Measurements from ENCODE around the gene RNF41. TPM values are rescaled to one million over a fixed set of nuclear protein-coding genes. Genes with fewer than 3 reads are reported as not detected.

Gene RNF41
- total RNA-seq, 2 experiments from 2014 or later = 38.9 to 40.2 TPM

DNA sequence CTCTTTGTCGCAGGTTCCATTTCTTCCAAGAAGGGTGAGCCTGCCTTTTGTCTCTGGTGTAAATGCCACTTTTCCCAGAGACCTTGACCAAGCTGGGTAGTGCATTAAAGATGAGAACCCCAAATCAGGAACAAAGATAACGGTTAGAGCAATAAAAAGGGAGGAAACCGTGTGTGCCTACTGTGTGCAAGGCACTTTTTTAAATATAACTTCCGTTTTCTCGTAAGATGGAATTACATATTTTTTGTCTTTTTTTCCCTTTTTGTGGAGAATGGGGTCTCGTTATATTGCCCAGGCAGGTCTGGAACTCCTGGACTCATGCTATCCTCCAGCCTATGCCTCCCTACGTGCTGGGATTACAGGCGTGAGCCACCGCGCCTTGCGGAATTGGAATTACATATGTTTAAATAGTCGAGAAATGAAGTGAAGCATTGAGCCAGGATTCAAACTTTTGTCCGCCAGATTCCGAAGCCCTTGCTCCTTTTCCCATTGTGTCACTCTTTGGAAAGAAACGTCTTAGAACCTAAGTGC is 1.9 kb upstream of the RNF41 start:
- ChIA-PET CTCF (interaction anchor here (0.7 to 4.3 kb wide), 6 partner anchors 34 to 264 kb away, joined by 3 to 21 read pairs (median 4); partner anchors contain the start of genes ANKRD52, GLS2 and SMARCC2), POLR2A (interaction anchor here (0.7 to 2.2 kb wide), 2 partner anchors 106 to 296 kb away, joined by 5 to 11 read pairs; partner anchors contain the start of genes PYM1, RPL41 and ZC3H10)

DNA sequence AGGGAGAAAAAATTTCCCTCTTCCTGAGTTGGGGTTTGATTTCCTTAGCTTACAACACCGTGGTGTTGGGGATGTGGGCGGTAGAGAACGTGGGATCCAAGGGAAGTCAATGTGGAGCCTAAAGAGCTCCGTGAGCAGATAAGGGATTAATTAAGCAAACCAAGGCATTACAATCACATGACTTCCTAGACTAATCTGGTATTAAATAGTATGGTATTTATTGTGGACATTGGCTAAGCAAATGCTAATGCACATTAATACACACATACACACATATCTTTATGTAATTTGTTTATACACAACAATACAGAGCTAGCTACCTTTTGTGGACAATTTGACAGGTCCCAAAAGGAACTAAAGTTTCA is 791 bp upstream of the RNF41 start:
- ChIA-PET POLR2A (interaction anchor here (0.7 to 2.2 kb wide), 7 partner anchors 33 to 393 kb away, joined by 3 to 17 read pairs (median 4); partner anchors contain the start of genes ANKRD52, DNAJC14, PA2G4 and RPL41), CTCF (interaction anchor here (1.1 to 4.3 kb wide), 10 partner anchors 15 to 95 kb away, joined by 3 to 21 read pairs (median 4); partner anchors contain the start of genes ANKRD52 and SMARCC2)

DNA sequence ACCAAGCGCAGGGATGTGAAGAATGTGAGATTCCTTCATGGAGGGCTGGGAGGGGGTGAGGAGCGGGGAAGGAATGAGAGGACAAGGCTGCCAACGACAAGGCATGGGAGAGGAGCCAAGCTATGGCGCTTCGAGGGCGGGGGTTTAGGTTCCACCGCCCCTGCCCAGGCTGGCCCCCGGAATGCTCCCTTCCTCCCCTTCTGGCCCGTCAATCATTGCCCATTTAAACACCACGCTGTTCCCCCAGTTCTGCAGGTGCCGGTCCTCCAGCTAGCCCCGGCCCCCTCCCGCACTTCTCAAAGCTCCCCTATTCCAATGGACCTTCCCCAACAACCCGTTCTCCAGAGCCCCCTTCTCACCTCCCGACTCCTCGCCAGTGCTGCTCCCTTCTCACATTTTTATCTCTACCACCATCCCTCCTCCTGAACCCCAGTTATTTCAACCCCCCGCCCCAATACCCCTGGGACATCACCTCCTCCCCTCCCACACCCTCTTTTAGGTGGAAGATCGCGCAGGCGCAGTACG is 428 bp downstream of the RNF41 start:
- CTCF ChIA-PET = interaction anchor here (0.7 to 4.3 kb wide), 8 partner anchors 13 to 101 kb away, joined by 3 to 21 read pairs (median 6); partner anchors contain the start of genes ANKRD52 and SMARCC2
- POLR2A ChIA-PET = interaction anchor here (0.7 to 2.2 kb wide), 6 partner anchors 16 to 117 kb away, joined by 3 to 17 read pairs (median 6); partner anchors contain the start of genes ANKRD52, COQ10A, PA2G4 and RPL41

DNA sequence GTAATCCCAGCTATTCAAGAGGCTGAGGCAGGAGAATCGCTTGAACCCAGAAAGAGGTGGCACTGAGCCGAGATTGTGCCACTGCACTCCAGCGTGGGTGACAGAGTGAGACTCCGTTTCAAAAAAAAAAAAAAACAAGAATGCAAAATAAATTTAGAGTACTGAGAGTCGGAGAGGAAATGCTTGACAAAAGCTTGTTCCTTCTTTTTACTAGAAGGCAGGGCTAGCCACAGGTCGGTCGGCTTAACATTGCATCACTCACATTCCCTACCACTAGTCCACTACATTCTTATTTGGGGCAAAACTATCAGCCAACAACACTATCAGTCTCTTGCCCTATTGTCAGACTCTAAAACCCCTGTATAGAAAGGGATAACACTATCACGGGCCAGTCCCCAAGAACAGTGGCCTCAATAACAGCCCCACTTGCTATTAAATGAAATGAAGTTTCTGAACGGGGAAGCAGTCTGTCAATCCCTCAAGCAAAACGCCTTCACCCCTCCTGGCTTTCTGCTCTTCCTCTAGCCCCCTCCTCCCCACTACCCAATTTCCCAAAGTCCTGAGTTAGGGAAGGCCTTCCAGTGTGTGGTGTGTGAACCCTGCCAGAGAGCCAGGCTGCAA is 1.0 kb downstream of the RNF41 start:
- ChIA-PET POLR2A (interaction anchor here (0.5 to 2.1 kb wide), 3 partner anchors 31 to 1754 kb away, joined by 7 to 17 read pairs (median 8); partner anchors contain the start of genes ANKRD52 and SMARCC2), CTCF (interaction anchor here (1.1 to 4.3 kb wide), 2 partner anchors 31 to 36 kb away, joined by 4 to 21 read pairs; partner anchors contain the start of gene SMARCC2)

DNA sequence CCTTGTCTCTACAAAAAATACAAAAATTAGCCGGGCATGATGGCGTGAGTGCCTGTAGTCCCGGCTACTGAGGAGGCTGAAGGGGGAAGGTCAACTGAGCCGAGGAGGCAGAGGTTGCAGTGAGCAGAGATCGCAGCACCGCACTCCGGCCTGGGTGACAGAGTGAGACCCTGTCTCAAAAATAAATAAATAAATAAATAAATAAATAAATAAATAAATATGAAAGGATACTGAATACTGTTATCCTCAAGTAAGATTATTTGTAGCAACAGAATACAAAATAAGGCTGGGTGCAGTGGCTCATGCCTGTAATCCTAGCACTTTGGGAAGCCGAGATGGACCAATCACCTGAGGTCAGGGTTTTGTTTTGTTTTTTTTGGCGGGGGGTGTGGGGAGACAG is 1.9 kb downstream of the RNF41 start:
- CTCF ChIA-PET = no interaction called here
- POLR2A ChIA-PET = no interaction called here

DNA sequence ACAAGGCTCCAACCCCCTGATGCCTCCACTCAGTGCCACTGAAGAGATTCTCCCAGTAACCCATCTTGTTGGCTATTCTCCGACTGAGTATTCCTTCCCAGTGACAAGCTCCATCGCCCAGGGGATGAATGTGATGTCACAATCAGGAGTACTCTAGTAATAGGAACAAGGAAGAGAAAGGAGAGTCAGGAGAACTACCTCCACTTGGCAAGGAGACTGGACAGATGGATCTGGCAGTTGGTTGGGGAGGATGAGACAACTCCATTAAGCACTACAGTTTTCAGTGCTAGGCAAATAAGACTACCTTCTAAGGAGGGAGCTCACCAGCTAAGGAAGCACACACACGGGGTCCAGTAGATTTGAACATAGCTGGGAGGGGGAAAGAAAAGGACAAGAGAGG is 5.3 kb downstream of the RNF41 start:
- ChIA-PET POLR2A (no interaction called here), CTCF (interaction anchor here (0.9 to 1.1 kb wide), 2 partner anchors 10 to 11 kb away, joined by 3 read pairs; no protein-coding TSS in a partner anchor)

DNA sequence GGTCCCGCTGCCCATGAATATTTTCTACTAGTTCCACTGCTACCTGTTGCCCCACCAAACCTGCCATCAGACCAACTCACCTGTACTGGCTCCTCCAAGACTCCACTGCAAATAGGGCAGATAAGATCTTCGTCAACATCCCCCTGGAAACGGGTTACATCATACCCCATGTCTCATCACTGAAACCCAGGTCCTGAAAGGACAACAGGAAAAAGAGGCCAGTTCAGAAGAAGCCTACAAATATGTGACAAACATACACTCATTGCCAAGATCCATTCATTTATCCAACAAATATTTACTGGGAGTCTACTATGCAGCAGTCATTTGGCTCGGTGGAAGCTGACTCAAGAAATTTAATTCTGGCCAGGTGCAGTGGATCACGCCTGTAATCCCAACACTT is 7.8 kb downstream of the RNF41 start:
- CTCF ChIA-PET = no interaction called here
- POLR2A ChIA-PET = no interaction called here

DNA sequence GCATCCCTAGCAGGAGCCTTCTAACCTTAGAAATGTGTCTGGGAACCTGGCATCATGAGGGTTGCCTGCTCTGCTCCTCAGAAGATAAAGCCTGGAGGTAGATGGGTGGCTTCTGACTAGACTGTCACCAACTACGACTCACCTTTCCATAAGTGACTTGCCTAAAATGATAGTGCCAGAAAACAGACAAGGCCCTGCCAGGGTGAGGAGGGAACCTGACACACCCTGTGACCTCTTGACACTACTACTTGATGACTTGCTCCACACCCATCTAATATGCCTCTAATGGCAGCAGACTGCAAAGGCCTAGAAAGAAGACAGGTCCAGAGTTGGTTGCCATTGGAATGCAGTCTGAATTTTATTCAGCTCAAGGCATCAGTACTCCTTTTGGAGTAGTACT is 9.4 kb downstream of the RNF41 start:
- CTCF ChIA-PET = interaction anchor here (0.7 to 1.3 kb wide), 2 partner anchors 23 to 132 kb away, joined by 4 read pairs; partner anchors contain the start of gene SMARCC2

DNA sequence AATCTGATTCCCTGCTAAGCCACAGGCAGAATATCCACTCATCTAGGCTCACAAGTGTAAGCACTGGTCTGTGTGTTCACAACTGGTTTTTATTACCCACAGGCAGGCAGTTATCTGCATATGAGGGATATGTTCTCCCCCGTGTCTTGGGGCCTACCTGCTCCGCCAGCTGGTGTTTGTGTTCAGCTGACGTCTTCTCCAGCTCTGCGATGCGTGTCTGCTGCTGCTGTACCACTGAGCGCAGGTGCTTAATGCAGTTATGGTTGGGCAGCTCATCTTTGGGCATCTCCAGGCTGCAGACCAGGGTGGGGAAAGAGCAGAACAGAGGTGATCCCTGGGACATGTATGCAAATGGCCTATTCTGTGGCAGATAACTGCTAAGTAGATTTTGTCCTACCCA is 13.7 kb downstream of the RNF41 start:
- ChIA-PET CTCF (interaction anchor here (0.7 to 1.8 kb wide), 5 partner anchors 14 to 256 kb away, joined by 4 to 6 read pairs (median 4); partner anchors contain the start of genes RNF41 and SMARCC2), POLR2A (no interaction called here)

More for the DNA sequence above, 9.4 kb downstream of the RNF41 start:
- POLR2A ChIA-PET = no interaction called here

DNA sequence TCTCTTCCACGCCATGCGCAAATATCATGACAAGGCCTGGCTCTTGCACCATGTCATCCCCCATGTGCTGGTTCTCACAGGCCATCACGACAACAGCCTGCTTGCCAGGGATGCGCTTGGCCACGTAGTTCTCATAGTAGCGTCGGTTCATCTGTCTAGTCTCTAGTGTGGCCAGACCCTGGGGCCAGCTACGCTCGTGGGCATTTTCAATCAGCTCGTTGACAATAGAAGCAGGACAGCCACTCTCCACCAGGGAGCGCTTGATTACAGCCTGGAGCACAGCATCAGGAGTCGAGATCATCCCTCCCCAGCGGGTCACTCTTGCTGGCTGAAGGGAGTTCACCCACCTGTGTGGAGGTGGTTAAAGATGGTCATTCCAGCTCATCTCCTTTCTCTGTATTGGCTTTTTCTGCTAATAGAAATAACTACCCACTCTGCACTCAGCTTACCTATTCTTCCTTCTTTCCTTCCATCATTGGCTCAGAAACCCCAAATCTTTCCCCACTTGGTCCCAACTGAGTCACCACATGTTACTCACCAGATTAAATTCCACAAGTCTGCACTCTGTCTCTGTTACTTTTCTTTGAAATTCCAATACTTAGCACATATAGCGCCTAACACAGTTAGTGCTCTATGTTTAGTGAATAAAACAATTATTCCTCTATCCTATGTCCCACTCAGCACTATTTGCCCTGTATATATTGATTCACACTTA is 15.1 kb downstream of the RNF41 start:
- ChIA-PET CTCF (interaction anchor here (1.2 to 1.6 kb wide), 4 partner anchors 14 to 60 kb away, joined by 3 to 8 read pairs (median 4); partner anchors contain the start of genes COQ10A and SMARCC2), POLR2A (no interaction called here)

DNA sequence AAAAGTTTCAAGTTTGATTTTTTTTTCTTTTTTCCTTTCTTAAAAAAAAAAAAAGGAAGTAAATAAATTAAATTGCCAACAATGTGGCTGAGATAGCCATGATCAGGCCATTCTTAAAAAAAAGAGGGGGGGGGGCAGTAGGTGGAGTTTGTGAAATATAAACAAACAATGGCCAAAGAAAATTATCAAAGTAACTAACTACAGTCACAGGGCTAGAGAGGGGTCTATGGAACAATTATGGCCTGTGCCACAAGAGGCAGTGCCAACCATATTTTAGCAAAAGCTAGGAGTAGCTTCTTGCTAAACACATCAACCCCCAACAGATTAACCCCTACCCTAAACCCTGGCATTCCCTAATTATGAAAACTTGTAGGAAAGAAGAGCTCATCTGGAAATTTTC is 16.3 kb downstream of the RNF41 start:
- CTCF ChIA-PET = interaction anchor here (1.1 to 1.9 kb wide), 5 partner anchors 11 to 259 kb away, joined by 3 to 8 read pairs (median 4); partner anchors contain the start of genes ANKRD52, SMARCC2 and ZC3H10
- POLR2A ChIA-PET = no interaction called here

DNA sequence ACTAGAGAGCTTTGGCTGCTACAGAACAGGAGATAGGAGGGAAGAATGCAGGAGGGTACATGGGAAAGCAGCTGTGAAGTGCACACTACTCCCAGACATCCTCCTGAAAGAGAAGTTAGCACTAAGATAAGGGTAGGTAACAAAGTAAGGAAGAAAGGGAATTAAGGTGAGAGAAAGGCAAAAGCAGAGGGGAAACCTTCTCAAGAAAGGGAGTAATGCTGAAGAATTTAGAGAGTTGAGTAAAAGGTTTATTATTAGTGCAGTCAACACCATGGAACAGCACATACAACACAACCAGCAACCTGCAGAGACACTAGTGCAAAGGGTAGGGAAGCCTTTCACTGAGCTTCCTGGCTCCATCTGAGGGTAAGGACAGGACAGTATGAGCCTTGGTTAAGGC is 17.4 kb downstream of the RNF41 start:
- CTCF ChIA-PET = interaction anchor here (1.2 to 1.9 kb wide), 4 partner anchors 15 to 260 kb away, joined by 3 to 5 read pairs (median 4); partner anchors contain the start of genes SMARCC2 and ZC3H10

DNA sequence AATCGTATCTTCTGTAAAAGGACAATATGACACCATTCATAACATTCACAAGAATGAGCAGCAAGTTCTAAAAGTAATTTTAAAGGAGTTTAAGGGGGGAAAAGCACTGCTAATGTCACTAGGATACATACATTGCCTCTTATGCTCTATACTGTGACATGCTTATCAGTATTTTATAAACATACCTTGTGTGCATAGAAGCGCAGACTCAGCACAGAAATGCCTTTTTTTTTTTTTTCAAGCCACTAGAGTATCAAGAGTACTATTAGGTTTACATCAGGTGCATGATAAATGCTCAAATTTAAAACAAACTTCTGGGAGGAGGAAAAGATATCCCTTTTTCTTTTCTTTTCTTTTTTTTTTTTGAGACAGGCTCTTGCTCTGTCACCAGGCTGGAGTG is 18.9 kb downstream of the RNF41 start:
- POLR2A ChIA-PET = no interaction called here

More for the DNA sequence above, 17.4 kb downstream of the RNF41 start:
- POLR2A ChIA-PET = no interaction called here

DNA sequence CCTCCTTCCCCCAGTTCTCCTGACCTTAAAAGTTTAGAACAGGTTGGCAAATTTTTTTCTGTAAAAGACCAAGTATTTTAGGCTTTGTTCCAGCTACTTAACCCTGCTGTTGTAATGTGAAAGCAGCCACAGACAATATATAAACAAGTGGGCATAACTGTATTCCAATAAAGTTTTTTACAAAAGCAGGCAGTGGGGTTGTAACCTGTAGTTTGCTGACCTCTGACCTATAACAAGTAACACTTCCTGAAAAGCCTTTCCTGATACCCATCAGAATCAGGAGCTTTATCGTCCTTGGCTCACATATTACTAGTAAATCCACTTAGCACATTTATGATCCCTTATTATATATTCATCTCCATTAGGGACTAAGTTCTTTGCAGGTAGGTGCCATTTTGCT is 19.4 kb downstream of the RNF41 start:
- ChIA-PET CTCF (interaction anchor here (0.8 kb wide), 1 partner anchor 14 kb away, joined by 3 read pairs; no protein-coding TSS in a partner anchor), POLR2A (no interaction called here)

More for the DNA sequence above, 18.9 kb downstream of the RNF41 start:
- CTCF ChIA-PET = interaction anchor here (0.7 kb wide), 1 partner anchor 46 kb away, joined by 3 read pairs; no protein-coding TSS in a partner anchor

DNA sequence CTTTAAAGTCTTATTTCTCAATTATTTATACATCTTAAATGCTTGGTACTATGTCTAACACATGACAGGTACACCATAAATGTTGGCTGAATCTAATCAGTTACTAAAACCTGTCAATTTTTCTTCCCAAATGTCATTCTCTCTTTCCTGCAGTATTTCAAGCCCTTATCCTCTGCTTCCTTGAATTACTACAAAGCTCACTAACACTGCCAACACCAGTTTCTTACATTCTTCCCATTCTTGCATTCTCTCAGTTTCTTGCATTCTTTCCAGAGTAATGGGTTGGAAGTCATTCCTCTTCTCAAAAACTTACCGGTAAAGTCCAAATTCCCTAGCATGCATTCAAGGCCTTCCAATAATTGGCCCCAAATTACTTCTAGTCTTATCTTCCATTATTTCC is 22.9 kb downstream of the RNF41 start:
- CTCF ChIA-PET = no interaction called here
- POLR2A ChIA-PET = no interaction called here

DNA sequence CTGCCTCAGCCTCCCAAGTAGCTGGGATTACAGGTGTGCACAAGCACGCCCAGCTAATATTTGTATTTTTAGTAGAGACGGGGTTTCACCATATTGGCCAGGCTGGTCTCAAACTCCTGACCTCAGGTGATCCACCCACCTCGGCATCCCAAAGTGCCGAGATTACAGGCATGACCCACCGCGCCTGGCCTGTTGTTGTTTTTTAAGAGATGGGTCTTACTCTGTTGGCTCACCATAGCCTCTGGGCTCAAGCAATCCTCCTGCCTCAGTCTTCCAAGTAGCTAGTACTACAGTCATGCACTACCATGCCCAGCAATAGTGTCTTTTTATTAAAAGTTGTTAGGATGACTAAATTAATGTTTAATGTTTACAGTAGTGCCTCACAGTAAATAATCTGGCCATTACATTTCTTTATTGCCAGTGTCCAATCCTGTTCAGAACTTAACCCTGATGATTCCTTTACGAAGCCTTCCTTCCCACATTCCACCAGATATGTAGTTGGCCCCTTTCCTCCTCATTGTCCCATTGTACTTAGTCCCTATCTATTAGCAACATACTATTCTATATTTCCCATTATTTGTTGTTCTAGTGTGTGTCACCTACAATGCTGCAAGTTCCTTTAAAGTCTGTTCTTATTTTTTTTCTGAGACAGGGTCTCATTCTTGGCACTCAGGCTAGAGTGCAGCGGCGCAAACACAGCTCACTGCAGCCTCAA is 23.6 kb downstream of the RNF41 start:
- ChIA-PET POLR2A (no interaction called here), CTCF (interaction anchor here (1.2 kb wide), 1 partner anchor 9 kb away, joined by 4 read pairs; the partner anchor contains the start of gene SMARCC2)

DNA sequence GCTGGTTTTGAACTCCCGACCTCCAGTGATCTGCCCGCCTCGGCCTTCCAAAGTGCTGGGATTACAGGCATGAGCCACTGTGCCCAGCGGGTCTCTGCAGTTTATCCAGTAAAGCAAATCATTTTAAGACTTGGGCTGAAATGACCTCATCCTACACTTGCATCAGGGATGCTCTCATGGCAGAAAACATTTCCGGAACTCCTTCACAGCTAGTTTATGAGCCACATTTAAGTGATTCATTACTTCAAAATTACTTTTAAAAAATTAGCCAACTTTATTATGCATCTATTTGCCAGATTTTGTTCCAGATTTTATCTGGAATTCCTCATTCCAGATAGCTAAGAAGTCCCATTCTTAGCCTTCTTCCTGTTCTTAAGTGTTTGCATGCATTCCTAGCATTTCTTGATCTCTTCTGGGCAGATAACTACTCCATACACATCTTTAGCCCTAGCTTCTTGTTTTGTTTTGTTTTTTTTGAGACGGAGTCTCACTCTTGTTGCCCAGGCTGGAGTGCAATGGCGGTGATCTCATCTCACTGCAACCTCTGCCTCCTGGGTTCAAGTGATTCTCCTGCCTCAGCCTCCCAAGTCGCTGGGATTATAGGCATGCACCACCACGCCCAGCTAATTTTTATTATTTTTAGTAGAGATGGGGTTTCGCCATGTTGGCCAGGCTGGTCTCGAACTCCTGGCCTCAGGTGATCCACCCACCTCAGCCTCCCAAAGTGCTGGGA is 24.7 kb downstream of the RNF41 start:
- POLR2A ChIA-PET = interaction anchor here (0.7 kb wide), 1 partner anchor 57 kb away, joined by 5 read pairs; no protein-coding TSS in a partner anchor
- CTCF ChIA-PET = interaction anchor here (1.1 to 1.2 kb wide), 3 partner anchors 8 to 77 kb away, joined by 3 to 6 read pairs (median 4); partner anchors contain the start of genes ANKRD52 and SMARCC2

All from activated CD8-positive, alpha-beta memory T cell treated with anti-CD3 and anti-CD28 coated beads for 36 hours (primary cell).